NCI-H146 (cell line): Measurements from ENCODE around the gene TSR2.
A peak's percentile ranks its signal among the peaks of the same experiment; 100 is the strongest.

Experiments used
- DNase-seq: peaks from one replicate; lab custom pipeline; 2025; lab: John Stamatoyannopoulos, UW

The TSR2 gene, protein sequence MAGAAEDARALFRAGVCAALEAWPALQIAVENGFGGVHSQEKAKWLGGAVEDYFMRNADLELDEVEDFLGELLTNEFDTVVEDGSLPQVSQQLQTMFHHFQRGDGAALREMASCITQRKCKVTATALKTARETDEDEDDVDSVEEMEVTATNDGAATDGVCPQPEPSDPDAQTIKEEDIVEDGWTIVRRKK

DNA sequence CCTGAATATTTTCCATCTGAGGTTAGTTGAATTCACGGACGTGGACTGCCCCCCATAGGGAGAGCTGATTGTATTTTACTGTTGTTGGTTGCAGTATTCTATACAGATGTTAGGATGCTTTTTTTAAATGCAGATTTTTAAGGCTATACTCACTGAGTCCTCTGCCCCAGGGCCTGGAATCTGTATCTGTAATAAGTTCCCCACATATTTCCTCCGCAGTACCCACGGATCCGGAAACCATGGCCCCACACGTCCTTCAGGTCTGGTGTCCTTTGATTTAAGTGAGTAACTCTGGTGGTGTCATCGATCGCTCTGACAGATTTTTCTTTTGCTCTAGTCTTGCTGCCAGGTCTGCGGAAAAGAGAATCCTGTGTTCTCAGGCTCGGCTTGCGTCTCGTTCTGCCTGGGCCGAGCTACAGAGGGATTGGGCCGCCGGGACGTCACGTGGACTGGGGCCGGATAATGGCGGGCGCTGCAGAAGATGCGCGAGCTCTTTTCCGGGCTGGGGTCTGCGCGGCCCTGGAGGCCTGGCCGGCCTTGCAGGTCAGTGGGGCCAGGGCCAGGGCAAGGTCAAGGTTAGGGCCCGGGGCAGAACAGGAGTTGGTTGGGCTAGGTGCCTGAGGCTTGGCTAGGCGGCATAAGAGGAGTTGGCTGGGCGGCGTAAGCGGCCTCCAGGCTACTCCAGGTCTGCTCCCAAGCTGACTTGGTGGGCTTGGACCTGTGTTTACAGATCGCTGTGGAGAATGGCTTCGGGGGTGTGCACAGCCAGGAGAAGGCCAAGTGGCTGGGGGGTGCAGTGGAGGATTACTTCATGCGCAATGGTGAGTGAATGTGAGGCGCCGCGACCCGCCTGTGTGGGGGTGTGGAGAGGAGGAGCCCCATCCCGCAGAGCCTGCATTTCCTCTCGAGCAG is at the start of gene TSR2:
Gene TSR2, plus strand, starts transcription at position 445 of the 912 bp plus-strand sequence. Its CDS starts 18 bp downstream, at position 463.
- DNase-seq: peak; percentile 85

DNA sequence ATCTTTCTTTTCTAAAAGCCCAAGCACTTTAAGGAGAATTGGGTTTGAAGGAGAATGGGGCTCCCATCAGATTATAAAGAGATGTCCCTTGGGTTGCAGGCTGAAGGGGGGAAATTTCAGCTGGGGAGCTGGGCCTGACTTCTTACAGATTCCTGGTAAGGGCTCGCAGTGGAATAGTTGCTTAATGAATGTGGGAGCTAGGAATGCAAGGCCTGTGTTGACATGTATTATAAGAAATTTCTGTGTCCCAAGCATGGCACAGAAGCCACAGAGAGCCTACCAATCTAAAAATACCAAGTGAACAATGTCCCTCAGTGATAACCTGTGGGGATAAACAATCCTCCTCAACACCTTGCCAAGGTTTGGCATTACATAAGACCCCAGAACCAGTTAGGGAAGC is 43.1 kb upstream of the TSR2 start:
- DNase-seq: no peak

DNA sequence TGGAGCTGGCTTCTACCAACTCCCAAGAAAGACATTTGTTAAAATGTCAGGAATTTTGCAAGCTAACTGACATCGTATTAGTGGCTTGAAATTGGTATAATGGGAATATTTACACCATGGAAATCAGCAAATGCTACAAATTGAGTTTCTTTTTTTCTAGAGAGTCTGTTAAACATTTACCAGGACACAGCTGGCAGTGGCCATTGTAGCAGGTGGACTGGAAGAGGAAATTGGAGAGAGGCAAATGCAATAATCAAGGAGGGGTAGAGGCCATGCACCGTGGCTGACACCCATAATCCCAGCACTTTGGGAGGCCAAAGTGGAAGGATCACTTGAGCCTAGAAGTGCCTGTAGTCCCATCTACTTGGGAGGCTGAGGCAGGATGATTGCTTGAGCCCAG is 32.9 kb upstream of the TSR2 start:
- no peak for DNase-seq

DNA sequence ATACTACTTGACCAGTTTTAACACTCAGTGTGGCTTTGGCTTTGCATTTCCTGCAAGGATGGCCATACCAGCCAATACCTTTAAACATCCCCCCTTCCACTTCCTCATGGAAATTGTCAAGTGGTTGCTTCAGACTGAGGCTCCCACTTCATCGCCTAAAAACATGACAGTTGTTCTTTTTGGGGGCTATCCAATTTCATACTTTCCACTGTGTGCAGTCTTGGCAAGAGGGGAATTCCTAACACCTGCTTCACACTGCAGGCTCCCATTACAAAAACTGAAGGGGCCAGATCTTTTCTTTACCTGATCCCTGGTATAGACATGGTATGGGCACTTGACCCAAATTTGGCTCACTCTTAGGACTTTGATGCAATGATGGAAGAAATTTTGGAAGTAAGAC is 28.5 kb upstream of the TSR2 start:
- DNase-seq: no peak

DNA sequence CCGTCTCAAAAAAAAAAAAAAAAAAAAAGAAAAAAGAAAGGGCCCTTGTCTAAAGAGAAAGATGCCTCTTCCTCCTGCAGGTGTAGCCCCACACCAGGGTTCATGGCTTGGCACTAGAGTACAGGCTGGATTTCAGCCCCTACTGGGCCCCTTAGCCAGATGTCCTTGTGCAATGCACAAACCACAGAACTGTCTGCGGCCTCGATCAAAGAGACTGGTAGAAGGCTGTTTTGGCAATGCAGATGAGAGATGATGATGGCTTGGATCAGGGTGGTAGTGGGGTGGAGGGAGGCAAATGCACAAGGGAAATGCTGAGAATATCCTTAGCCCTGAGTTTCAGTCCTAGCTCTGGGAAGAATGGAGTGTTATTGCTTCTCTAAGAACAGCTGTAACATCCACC is 26.5 kb upstream of the TSR2 start:
- no peak for DNase-seq

DNA sequence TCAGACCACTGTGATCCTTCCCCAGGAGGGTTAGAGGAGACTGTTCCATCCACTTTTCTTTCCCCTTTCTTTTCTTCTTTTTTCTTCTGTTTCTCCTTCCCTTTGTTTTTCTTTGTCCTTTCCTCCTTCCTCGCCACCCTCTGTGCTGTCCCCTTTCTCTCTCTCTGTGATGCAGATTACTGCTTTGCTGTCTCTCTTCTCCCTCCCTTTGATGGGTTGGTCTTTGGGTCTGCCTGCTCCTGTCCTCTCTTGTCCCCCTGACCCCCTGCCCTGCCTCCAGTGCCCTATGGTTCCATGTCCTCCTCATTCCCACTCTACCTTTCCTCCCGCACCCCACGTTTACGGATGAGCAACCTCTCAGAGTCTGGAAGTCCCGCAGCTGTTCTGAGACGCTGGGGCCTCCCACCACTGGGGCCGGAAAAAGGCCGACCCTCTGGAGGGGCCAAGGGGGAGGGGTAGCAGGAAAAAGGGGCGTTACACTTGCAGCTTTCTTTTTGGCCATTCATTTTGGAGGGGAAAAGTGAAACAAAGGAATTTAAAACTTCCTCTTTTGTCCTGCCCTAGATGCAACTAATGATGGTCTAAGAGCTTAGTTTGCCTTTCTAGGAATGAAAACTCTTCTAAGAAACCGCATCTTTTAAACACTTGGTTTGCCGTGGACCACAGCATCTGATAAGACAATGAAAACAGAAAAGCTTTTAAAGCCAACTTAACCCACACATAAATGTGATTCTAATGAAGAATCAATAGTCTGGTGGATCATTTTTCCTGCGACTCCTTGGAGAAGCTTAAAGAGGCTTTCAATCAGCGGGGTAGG is 24.5 kb upstream of the TSR2 start:
- DNase-seq: no peak

DNA sequence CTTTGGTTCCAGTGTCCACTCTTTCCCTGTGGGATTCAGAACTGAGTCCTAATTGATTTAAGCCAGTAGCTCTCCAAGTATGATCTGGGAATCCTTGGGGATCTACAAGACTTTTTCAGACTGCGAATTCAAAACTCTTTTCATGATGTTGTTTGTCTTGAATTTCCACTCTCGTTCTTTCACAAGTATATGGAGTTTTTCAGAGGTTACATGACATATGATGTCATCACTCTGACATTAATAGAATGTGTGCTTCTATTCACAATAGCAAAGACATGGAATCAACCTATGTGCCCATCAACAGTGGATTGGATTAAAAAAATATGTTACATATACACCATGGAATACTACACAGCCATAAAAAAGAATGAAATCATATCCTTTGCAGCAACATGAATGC is 23.2 kb upstream of the TSR2 start:
- DNase-seq: no peak

DNA sequence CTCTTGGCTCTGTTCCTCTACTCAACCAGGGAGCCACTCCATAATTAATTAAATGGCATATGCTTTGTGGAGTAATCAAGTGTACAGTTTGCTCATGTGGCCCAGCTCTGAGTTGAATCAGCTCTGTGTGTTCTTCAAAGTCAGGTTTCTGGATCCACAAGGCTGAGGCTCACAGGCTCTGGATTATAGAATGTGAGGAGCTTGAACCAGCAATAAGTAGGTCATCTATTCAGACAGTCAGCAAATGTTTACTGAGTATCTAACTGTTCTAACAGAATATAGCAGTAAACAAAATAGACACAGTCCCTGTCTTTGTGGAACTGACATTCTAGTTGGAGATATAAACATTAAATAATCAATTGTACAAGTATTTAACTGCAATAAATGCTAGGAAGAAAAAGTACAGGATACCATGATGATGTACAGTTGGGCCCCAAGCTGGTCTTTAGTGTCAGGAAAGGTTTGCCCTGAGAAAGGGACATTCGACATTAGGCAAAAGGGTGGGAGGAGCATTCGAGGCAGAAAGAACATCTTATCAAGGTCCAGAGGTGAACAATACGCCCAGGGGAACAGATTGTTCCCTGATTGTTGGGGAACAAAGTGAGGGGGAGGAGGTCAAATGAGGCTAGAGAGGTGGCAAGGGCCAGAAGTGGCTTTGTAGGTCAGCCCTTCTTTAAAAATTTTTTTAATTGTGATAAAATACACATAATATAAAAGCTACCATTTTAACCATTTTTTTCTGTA is 20.5 kb upstream of the TSR2 start:
- DNase-seq: no peak

DNA sequence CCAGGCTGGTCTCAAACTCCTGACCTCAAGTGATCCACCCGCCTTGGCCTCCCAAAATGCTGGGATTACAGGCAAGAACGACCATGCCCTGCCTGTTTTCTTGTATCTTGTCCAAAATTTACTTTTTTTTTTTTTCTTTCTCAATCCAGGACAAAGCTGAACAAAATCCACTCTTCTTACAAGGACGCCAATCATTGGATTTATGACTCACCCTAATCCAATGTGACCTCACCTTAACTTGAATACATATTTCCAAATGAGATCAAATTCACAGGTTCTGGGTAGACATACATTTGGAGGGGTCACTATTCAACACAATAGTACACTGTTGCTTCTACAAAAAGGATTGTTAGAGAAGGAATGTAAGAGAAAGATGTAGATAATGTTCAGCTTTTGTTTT is 18.0 kb upstream of the TSR2 start:
- no peak for DNase-seq

DNA sequence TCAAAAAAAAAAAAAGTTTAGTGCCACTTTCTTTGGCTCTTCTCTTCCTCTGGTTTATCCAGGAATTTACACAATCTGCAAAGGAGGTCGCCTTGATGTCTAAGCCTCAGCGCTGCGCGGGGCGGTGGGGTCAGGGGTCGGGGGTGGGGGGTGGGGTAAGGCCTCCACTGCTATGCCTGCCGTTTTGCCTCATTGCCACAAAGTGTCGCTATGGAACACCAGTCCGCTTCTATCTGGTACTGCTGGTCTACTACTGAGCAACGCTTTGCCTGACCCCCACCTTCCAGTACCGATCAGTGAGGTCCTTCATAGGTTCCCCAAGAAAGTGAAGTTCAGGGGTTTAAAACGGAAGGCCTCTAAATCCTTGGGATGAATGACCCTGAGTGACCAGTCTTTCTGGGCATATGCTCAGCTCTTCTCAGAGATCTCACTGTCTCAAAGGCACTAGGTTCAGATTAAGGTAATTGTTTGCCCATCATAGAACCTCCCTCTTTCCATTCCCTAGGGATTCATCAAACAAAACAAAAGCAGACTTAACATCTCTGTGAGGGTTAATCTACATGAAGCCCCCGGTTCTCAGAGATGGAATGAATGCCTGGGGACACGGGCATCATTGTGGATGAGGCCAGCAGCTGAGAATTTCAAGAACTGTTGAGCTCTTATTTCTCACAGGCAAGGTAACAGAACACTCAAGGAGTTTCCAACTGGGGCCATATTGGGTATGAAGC is 16.9 kb upstream of the TSR2 start:
- DNase-seq: no peak

DNA sequence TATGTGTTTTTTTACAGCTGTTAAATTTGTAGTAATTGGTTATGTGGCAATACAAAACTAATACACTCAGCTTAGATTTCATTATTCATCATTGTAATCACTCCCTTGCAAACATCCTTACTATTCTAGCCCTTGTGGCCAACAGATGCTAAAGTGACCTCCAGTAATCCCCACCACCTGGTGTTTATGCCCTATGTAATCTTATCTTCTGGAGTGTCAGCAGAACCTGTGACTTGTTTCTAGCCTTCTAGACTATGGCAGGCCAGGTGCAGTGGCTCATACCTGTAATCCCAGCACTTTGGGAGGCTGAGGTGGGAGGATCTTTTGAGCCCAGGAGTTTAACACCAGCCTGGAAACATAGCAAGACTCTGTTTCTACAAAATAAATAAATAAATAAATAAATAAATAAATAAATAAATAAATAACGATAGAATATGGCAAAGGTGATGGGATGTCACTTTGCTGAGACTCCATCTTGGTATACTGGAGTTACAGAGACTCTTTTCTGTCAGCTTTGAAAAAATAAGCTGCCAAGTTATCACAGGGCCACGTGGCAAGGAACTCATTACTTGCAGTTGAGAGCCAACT is 12.3 kb upstream of the TSR2 start:
- DNase-seq: peak; percentile 59

DNA sequence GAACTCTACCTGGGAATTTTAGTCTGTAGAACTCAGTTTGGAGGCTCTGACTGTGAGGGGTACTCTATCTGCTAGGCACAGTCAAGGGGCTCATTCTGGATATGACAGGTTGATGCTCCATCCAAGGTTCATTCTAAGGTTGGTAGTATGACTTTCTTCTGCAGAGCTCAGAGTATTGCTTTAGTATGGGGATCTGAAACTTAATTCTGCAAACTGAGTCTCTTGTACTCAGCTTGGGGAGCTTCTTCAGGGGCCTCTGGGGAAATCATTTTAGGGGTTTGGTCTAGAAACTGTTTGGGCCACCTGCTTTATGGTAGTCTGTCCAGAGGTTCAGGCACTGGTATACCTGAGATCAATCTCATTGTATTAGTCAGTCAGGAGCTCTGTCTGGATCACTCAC is 9.7 kb upstream of the TSR2 start:
- no peak for DNase-seq

DNA sequence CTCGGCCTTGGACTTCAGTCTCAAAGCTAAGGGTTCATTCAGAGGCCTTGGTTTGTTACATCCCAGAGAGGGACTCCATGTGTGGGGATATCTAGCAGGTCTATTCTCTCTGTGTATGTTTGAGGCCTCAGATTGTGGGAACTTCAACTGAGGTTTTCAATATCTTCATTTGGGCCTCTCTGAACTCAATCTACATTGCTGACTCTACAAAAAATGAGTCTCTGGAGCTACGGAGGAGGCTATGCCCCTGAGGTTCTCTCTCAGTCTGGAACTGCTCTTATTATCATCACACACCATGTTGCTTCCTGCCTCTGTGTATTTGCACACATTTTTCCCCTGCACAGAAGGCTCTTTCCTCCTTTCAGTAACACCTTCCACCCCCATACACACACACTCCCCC is 5.1 kb upstream of the TSR2 start:
- no peak for DNase-seq

DNA sequence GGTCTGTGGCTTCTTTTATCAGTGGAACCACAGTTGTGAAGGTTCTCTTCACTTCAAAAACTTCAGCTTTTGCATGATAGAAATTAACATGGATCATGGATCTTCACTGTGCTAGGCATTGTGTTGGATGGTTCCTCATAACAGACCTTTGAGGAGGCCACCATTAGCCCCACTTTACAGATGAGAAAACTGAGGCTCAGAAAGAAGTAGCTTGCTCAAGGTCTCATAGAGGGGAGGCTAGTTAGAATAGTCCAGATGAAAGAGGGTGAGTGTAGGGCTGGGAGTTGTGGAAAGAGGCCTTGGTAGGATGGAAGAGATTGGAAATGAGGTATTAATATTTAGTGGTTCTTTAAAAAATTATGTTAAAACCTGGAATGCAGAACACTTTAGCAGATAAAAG is 2.6 kb downstream of the TSR2 start:
- DNase-seq: no peak

DNA sequence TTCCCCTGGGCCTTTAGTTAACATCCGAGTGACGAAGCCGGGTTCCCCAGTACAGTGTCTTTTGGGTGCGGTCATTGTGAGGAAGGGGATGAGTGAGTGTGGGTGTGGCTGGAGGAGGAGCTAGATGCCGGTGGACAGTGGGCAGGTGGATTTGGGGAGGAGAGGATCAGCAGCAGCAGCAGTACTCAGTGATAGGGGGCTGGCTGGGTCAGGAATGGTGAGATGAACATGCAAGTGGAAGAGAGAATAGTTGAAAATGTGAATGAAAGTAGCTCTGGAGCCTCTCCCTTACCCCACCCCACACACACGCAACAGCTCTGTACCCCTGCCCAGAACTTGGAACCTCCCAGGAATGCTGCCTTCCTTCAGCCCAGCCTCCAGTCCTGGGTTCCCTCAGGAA is 4.5 kb downstream of the TSR2 start:
- DNase-seq: no peak

DNA sequence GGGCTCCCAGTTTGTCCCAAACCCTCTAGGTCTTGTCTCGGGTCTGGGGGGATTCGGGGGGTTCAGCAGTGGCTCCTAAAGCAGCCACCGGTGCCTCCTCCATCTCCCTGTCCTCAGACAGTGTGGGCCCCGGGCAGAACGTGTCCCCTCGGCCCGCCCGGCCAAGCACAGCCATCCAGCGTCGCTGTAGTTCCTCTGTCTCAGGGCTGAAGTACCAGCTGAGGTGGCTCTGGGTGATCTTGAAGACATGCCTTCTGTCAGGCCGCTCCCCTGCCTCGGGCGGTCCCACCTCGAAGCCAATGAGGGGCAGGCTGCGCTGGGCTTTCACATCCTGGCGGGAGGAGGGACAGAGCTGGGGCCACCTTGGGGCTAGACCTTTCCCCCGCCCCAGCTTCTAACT is 5.9 kb downstream of the TSR2 start:
- DNase-seq: no peak

DNA sequence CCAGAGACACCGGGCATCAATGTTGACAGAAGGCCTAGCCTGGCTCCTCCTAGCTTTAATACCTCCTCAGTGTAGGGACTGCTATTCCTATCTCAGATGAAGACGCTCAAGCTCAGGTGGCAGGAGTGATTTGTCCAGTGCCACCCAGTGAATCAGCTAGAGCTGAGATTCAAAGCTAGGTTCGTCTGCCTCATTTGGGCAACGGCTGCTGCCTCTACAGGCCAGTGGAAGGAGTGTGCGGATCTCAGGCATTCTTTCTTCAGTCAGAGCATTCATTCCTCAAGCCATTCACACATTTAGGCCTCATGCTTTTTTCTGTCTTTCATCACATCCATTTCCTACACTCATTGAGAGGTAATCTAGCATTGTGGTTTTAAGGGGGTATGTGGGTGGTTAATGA is 7.3 kb downstream of the TSR2 start:
- no peak for DNase-seq

DNA sequence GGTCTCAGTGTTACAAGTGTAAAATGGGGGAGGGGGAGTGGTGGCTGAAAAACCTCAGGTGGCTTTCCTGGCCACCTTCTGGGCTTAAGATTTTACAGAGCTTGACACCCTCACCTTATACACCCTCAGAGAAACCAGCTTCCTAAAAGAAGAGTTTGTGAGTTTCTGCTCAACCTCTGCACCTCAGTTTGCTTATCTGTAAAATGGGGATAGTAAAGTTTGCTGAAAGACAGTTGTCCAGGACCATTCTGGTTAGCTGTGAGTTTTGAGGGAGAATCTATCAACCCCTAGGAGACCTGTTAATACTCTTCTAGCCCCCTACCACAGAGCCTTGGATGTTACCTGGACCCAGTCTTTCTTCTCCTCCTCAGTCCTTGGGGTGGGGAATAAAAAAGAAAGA is 9.7 kb downstream of the TSR2 start:
- no peak for DNase-seq

DNA sequence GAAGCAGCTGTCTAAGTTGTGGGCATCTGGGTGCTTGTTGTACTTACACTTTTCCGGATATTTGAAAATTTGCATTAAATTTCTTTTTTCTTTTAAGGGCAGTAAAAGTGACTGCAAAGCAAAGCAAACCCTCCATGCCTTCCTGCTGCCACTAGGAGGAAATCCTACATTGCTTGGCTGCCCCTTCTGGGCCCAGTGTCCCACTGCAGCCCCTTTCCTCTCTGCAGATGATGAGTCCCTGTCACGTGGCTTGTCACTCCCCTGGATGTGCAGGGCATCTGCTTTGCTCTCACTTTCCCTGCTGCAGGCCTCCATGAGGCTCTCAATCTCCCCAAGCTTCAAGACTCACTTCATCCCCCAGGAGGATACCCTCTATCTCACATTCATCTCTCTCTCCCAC is 12.7 kb downstream of the TSR2 start:
- no peak for DNase-seq

DNA sequence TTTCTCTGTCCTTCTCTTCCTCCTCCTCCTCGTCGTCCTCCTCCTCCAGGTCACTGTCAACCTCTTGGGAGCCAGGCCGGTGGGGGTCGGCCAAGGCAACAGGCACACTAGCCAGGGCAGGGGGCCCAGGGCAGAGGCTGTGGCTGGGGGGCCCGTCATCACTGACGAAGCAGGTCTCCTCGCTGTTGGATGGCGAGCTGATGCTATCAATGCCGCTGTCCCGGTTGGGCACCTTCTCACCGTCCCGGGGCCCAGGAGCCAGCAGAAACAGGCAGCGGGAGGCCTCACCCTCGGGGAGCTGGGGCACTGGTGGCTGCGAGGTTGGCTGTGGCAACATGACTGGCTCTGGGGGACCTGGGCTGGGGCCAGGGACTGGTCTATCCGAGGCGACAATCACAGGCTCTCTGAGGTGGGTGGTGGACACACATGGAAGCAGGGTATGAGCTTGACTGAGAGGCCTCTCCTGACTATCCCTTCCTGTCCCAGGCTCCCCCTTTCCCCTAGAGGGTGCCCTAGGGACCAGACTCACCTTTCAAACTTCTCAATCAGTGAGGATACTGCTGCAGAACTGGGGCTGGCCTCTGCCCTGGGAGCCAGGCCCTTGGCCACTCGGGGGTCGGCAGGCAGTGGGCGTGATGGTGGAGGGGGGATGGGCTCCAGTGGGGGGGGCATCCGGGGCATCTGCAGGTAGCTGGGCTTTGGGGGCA is 30.0 kb downstream of the TSR2 start:
- DNase-seq: no peak
